Thyroid gland (tissue), 4 donors: ENCODE results near the gene MTCL1. TPM values are rescaled to one million over a fixed set of nuclear protein-coding genes. Genes with fewer than 3 reads are reported as not detected.

ENCODE experiments used
- DNase-seq, 2 donors: peaks; one replicate each; pipeline ENCODE4 v3.0.0-alpha.2; 2019
- H3K27ac ChIP-seq, 3 donors: fragments of 200-600 bp; sonication (generic); 1 replicate in 2 of 3; 2 replicates in 1 of 3; pipeline ENCODE4 v1.5.1; 2016 to 2019; ENCODE audit warnings: mild to moderate bottlenecking in 1 of 3, moderate library complexity in 1 of 3
- H3K27me3 ChIP-seq: fragments of 200-600 bp; sonication (generic); one replicate; pipeline ENCODE4 v1.5.1; 2019
- H3K36me3 ChIP-seq, 2 donors: fragments of 200-600 bp; sonication (generic); one replicate each; pipeline ENCODE4 v1.5.1; 2016 to 2019
- H3K4me1 ChIP-seq, 2 donors: fragments of 200-600 bp; sonication (generic); one replicate each; pipeline ENCODE4 v1.5.1; 2017 to 2019
- H3K4me3 ChIP-seq, 3 donors: fragments of 200-600 bp; sonication (generic); replicated peaks in 1 of 3; 1 replicate in 2 of 3; 2 replicates in 1 of 3; pipeline ENCODE4 v1.5.1; 2016; ENCODE audit warnings: mild to moderate bottlenecking in 1 of 3
- H3K9me3 ChIP-seq: fragments of 200-600 bp; sonication (generic); one replicate; pipeline ENCODE4 v1.5.1; 2017
- CTCF ChIP-seq, 6 experiments: fragments of 200-600 bp in 3 of 6; fragments of 450-650 bp in 3 of 6; sonication (generic) in 3 of 6; IDR thresholded peaks; one replicate each; pipeline ENCODE4 v1.5.1; 2016 to 2019; ENCODE audit warnings: antibody characterized with exemption in 6 of 6, mild to moderate bottlenecking in 2 of 6, inconsistent platforms in 1 of 6, moderate library complexity in 1 of 6
- POLR2A ChIP-seq, 2 donors: fragments of 450-650 bp; IDR thresholded peaks; one replicate each; pipeline ENCODE4 v1.6.1; 2017; ENCODE audit warnings: antibody characterized with exemption in 2 of 2, mild to moderate bottlenecking in 2 of 2, moderate library complexity in 1 of 2
- WGBS, 2 donors: methylation state at CpG; one replicate each; pipeline ENCODE4 v1.1.5; 2017; 5-methylcytosine and 5-hydroxymethylcytosine counted together
- intact Hi-C: fragments of 100-400 bp; cut with DNase I; formaldehyde crosslinking; loops from one replicate; pipeline ENCODE4 v1.15.1; 2023
- total RNA-seq, 4 donors: library from RNA; depleted of rRNA; stranded (reverse); fragments of >200 nt; gene quantifications; one replicate each; pipeline ENCODE4 v1.2.3, GENCODE V29; 2016

Gene MTCL1
- total RNA-seq, 4 donors from 2014 or later: 2.0 to 3.2 (median 2.5) TPM

DNA sequence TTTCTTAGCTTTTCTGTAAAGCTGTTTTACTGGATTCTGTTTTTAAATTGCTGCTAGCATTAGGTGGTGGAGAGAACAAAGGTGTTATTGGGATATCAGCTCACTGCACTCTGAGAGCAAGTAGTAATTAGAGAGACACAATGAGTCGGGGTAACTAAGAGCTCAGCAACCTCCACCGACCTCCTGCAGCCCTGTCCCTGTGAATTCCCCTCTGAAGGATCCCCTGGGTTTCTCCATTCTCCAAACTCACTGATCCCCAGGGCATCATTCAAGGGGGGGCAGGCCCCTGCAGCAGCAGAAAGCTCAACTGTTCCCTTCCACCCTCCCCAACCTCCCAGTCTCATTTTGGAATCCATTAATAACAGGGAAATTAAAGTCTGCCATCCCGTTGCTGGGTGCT is 73.0 kb downstream of the MTCL1 start:
- no peaks in the 10 kb centered on the region for H3K4me1 ChIP-seq
- TF ChIP-seq CTCF (IDR thresholded peaks at IDR 0.05) (no peak), POLR2A (IDR thresholded peaks at IDR 0.05) (no peak)
- no peak overlapping the region for H3K4me3 ChIP-seq
- no peaks in the 10 kb centered on the region for H3K36me3 ChIP-seq
- no peaks in the 10 kb centered on the region for H3K27me3 ChIP-seq
- no peak for DNase-seq
- 57 to 73% methylated on average over 3 of the region's 3 CpGs for WGBS, 2 donors
- intact Hi-C loops: no loop called here
- no peak overlapping the region for H3K27ac ChIP-seq
- no peaks in the 10 kb centered on the region for H3K9me3 ChIP-seq

DNA sequence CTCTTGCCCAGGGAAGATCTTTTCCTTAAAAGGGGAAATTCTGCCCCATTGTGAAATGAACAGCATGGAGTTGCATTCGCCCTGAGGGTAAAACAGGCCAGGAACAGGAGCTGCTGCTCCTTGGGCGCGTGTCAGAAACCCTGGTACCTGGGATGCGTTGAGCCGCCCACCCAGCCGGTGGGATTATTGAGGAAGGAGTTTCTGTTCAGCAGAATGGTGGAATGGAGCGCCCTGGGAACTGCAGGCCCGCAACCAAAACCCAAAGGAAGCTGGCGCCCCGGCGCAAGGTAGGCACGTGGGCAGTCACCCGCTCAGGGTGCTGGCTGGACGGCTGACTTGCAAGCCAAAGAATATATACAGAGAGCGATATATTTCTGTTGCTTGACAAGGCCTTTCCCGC is 73.5 kb downstream of the MTCL1 start:
- TF ChIP-seq POLR2A (IDR thresholded peaks at IDR 0.05): no peak
- no peak for TF ChIP-seq CTCF (IDR thresholded peaks at IDR 0.05)
- H3K4me3 ChIP-seq: no peak overlapping the region
- no peaks in the 10 kb centered on the region for H3K4me1 ChIP-seq
- no peaks in the 10 kb centered on the region for H3K9me3 ChIP-seq
- H3K27me3 ChIP-seq: no peaks in the 10 kb centered on the region
- no peak overlapping the region for H3K27ac ChIP-seq
- DNase-seq: no peak
- H3K36me3 ChIP-seq: no peaks in the 10 kb centered on the region
- intact Hi-C loops: no loop called here
- 95% methylated on average over 16 of the region's 16 CpGs for WGBS, 2 donors

DNA sequence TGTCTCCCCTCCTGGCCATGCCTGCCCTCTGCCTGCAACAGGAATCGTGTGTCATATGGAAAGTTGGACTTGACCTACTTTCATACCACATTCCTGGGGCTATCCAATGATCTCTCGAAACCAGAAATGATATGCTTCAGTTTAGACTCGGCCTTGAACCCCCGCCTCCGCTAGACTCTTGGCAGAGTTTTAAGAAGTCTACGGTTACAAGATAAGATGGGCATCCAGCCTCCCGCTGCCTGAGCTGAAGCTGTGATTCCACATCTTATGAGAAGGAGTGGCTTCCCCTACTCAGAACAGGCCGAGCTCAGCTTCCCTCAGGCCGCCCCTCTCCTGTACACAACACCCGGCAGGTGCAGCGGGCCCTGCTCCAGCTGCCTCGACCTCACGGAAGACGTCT is 73.9 kb downstream of the MTCL1 start:
- Histone ChIP-seq H3K4me1 (no peaks in the 10 kb centered on the region), H3K4me3 (no peak overlapping the region), H3K27ac (no peak overlapping the region), H3K36me3 (no peaks in the 10 kb centered on the region), H3K27me3 (no peaks in the 10 kb centered on the region), H3K9me3 (no peaks in the 10 kb centered on the region)
- intact Hi-C loops: no loop called here
- no peak for DNase-seq
- TF ChIP-seq POLR2A (IDR thresholded peaks at IDR 0.05) (no peak), CTCF (IDR thresholded peaks at IDR 0.05) (no peak)
- 94 to 97% methylated on average over 14 of the region's 14 CpGs for WGBS, 2 donors

DNA sequence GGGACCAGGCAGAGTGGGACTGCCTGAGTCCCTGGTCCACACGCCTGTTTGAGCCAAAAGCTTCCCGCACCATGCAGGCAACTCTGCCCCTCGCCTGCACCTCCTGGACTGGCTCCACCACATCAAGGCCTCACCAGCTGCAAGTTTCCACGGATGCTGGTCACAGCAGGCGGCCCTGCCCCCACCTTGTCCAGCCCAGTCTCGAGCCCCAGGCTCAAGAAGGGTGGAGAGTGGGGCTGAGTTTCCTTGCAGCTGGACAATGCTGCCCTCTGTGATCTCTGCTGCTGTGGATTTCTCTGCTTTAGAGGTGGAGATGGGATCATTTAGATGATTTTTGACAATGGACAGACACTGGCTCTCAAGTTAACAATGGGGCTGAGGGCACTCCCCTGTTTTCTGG is 74.9 kb downstream of the MTCL1 start:
- DNase-seq: no peak
- Histone ChIP-seq H3K4me1 (no peaks in the 10 kb centered on the region), H3K27ac (no peak overlapping the region), H3K27me3 (no peaks in the 10 kb centered on the region), H3K36me3 (no peaks in the 10 kb centered on the region), H3K9me3 (no peaks in the 10 kb centered on the region), H3K4me3 (no peak overlapping the region)
- TF ChIP-seq CTCF (IDR thresholded peaks at IDR 0.05) (no peak), POLR2A (IDR thresholded peaks at IDR 0.05) (no peak)
- WGBS, 2 donors: 72 to 74% methylated on average over 6 of the region's 6 CpGs
- intact Hi-C loops: no loop called here

- no peak for TF ChIP-seq CTCF (IDR thresholded peaks at IDR 0.05)
- no peak for TF ChIP-seq POLR2A (IDR thresholded peaks at IDR 0.05)
- Histone ChIP-seq H3K27ac (no peak overlapping the region), H3K4me3 (no peak overlapping the region), H3K4me1 (no peaks in the 10 kb centered on the region), H3K9me3 (no peaks in the 10 kb centered on the region), H3K27me3 (no peaks in the 10 kb centered on the region), H3K36me3 (no peaks in the 10 kb centered on the region)
- no peak for DNase-seq
- intact Hi-C loops: no loop called here
- 86 to 87% methylated on average over 8 to 12 of the region's 12 CpGs for WGBS, 2 donors
Observed at GRCh38 chr18:8781671-8782070, 76.3 kb downstream of the MTCL1 start.
